Measurements from ENCODE around the gene ATP1B3. TPM values are rescaled to one million over a fixed set of nuclear protein-coding genes. Genes with fewer than 3 reads are reported as not detected.

The ATP1B3 gene
- total and polyA plus RNA-seq, 9 of the 15 experiments (the other 6 are each of a cell fraction or from before 2014, with no cell fraction given) = 48.3 to 202 (median 123) TPM

DNA sequence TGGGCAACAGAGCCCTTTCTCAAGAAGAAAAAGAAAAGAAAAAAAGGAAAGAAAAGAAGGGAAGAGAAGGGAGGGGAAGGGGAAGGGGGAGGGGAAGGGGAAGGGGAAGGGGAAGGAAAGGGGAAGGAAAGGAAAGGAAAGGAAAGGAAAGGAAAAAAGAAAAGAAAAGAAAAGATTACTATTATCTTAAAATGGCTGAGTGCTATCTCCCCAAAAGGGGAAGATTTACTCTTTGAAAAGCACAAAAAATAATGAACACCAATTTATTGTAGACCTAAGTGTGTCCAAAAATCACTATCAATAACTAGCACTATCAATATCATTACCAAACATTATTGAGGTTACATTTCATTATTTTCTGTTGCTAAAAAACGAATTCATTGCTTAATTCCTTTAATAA, 89.0 kb downstream of the ATP1B3 start:
- Histone ChIP-seq H2AFZ (ENCODE audit: low read depth, low read length) (no peak overlapping the region), H3K9ac (ENCODE audit: insufficient read depth in 1 of 2, low read depth in 2 of 2, low read length in 2 of 2) (no peak overlapping the region), H3K4me1 (replicated peaks in 1 of 2; ENCODE audit: control insufficient read depth in 2 of 2, insufficient read depth in 2 of 2, low read length in 2 of 2) (no peaks in the 10 kb centered on the region; a peak in 1 of 5 replicates), H3K27ac (ENCODE audit: extremely low read depth, low read depth, low read length) (no peak overlapping the region), H3K9me3 (replicated peaks; ENCODE audit: control insufficient read depth, insufficient read depth, low read depth, low read length) (no peaks in the 10 kb centered on the region), H3K36me3 (ENCODE audit: control insufficient read depth, insufficient read depth, low read length) (peaks cover 71% of the 10 kb centered on the region), H3K27me3 (ENCODE audit: control insufficient read depth in 2 of 2, insufficient read depth in 2 of 2, low read length in 2 of 2) (no peaks in the 10 kb centered on the region), H3K9me1 (ENCODE audit: control insufficient read depth, insufficient read depth, low read length) (no peaks in the 10 kb centered on the region), H4K20me1 (replicated peaks; ENCODE audit: control insufficient read depth, insufficient read depth, low read length) (no peaks in the 10 kb centered on the region), H3K79me2 (ENCODE audit: control insufficient read depth, insufficient read depth, low read length) (no peaks in the 10 kb centered on the region), H3K4me3 (no peak overlapping the region), H3K4me2 (ENCODE audit: insufficient read depth, low read length) (no peak overlapping the region)
- TF ChIP-seq SIRT6 (IDR thresholded peaks at IDR 0.05; ENCODE audit: low read depth, low read length) (no peak), ZNF77 (CRISPR knock-in tag; IDR thresholded peaks at IDR 0.05) (no peak), BRD9 (IDR thresholded peaks at IDR 0.05; ENCODE audit: low read depth, partially characterized antibody) (no peak), HNRNPK (IDR thresholded peaks at IDR 0.05; ENCODE audit: low read depth, low read length, poor library complexity, severe bottlenecking) (peak; percentile 66)
- TF ChIP-seq, protein P1, sequence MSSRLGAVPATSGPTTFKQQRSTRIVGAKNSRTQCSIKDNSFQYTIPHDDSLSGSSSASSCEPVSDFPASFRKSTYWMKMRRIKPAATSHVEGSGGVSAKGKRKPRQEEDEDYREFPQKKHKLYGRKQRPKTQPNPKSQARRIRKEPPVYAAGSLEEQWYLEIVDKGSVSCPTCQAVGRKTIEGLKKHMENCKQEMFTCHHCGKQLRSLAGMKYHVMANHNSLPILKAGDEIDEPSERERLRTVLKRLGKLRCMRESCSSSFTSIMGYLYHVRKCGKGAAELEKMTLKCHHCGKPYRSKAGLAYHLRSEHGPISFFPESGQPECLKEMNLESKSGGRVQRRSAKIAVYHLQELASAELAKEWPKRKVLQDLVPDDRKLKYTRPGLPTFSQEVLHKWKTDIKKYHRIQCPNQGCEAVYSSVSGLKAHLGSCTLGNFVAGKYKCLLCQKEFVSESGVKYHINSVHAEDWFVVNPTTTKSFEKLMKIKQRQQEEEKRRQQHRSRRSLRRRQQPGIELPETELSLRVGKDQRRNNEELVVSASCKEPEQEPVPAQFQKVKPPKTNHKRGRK (tag; IDR thresholded peaks at IDR 0.05) = peak; percentile 21; the same call in 1 of the 2 replicates
- TF ChIP-seq, protein P2, sequence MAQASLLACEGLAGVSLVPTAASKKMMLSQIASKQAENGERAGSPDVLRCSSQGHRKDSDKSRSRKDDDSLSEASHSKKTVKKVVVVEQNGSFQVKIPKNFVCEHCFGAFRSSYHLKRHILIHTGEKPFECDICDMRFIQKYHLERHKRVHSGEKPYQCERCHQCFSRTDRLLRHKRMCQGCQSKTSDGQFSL (CRISPR knock-in tag; IDR thresholded peaks at IDR 0.05) = no peak
- TF ChIP-seq, protein P2 (tag; IDR thresholded peaks at IDR 0.05) = no peak
- intact Hi-C loops (cut with micrococcal nuclease) = no loop called here
- DNase-seq (ENCODE audit: extremely low read depth in 1 of 4, low spot score in 3 of 4) = no peak
- BruUV-seq (replicated peaks) = no TSS peak
- ATAC-seq = no peak
- WGBS (ENCODE audit: insufficient coverage, low coverage, missing lambda C conversion rate) = 23% methylated on average over 1 of the region's 1 CpG
- FAIRE-seq = no peak
- in situ Hi-C loops (cut with MboI) = no loop called here
- CTCF ChIA-PET (ENCODE audit: low intra/inter-chr PET ratio) = no interaction called here
- POLR2A ChIA-PET = interaction anchor here (0.6 kb wide), 1 partner anchor 352 kb away, joined by 6 read pairs; no protein-coding TSS in a partner anchor
